Measurements from ENCODE around the gene RNASEH1. TPM values are rescaled to one million over a fixed set of nuclear protein-coding genes. Genes with fewer than 3 reads are reported as not detected.

Gene RNASEH1
- total RNA-seq, 1 experiment from 2014 or later = 38.2 TPM

DNA sequence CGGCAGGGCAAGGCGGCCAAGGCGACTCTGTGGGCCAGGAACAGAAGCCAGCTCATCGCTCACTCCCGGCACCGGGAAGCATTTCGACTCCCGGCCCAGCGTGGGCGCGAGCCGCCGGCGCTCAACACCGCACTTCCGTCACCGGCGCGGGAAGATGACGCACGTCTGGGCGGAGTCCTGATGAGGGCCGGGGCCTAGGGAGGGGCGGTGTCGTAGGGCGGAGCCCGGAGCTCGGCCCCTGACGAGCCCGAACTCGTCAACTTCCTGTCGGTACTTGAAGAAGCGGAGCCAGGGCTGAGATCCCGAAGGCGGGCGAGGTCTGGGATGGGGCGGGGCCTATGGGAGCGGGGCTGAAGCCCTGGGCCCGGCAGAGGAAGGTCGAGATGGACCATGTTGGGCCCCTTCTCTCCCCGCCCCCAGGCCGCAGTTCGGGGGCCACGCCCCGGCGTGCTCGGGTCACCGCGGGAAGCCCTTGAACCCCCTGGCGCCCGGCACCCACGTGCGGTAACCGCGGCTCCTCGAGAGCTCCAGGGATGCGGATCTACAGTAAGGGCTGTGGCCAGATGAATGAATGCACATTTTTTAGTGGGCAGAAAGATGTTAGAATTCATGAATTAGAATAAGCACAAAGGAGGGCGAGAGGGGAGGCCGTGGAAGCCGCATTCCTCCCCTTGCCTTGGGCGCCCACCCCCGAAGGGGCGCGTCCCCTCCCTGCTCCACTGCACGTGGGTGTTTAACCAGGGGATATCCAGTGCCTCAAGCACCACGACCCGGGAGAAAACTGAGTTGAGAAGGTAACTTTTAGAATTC lies at the start of gene RNASEH1 (continued):
- TF ChIP-seq RAD21 (IDR thresholded peaks at IDR 0.05; ENCODE audit: low read depth) (no peak), MAX (IDR thresholded peaks at IDR 0.05) (peak; percentile 94), POLR2A (IDR thresholded peaks at IDR 0.05; ENCODE audit: borderline replicate concordance, extremely low read depth, insufficient read depth, insufficient read length) (no peak)
- TF ChIP-seq, protein P1, sequence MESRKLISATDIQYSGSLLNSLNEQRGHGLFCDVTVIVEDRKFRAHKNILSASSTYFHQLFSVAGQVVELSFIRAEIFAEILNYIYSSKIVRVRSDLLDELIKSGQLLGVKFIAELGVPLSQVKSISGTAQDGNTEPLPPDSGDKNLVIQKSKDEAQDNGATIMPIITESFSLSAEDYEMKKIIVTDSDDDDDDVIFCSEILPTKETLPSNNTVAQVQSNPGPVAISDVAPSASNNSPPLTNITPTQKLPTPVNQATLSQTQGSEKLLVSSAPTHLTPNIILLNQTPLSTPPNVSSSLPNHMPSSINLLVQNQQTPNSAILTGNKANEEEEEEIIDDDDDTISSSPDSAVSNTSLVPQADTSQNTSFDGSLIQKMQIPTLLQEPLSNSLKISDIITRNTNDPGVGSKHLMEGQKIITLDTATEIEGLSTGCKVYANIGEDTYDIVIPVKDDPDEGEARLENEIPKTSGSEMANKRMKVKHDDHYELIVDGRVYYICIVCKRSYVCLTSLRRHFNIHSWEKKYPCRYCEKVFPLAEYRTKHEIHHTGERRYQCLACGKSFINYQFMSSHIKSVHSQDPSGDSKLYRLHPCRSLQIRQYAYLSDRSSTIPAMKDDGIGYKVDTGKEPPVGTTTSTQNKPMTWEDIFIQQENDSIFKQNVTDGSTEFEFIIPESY (IDR thresholded peaks at IDR 0.05; ENCODE audit: extremely low read depth, insufficient replicate concordance, low read length) = no peak

GRCh38 chr2:3606370-3607201 lies 48.5 kb upstream of the RNASEH1 start:
- Histone ChIP-seq H3K9me3 (ENCODE audit: control insufficient read depth in 1 of 2, insufficient read depth in 1 of 2, low read depth in 1 of 2, low read length in 2 of 2) (no peaks in the 10 kb centered on the region), H3K79me2 (ENCODE audit: insufficient read depth, low read length) (no peaks in the 10 kb centered on the region), H3K27me3 (ENCODE audit: insufficient read depth, low read length) (no peaks in the 10 kb centered on the region), H3K4me3 (replicated peaks in 1 of 2; ENCODE audit: low read depth in 1 of 2, low read length in 2 of 2) (no peak overlapping the region), H3K27ac (ENCODE audit: low read depth, low read length) (peak overlapping the region; percentile 86; the same call in 1 of the 2 replicates), H3K9me2 (ENCODE audit: insufficient read depth) (no peaks in the 10 kb centered on the region), H2AFZ (ENCODE audit: low read depth, low read length, poor library complexity, severe bottlenecking) (no peak overlapping the region), H3K4me1 (ENCODE audit: control insufficient read depth in 1 of 2, insufficient read depth in 2 of 2, low read length in 2 of 2) (peaks cover 12 to 19% of the 10 kb centered on the region in 2 experiments), H4K20me1 (ENCODE audit: insufficient read depth) (no peaks in the 10 kb centered on the region), H3K4me2 (ENCODE audit: low read length) (no peak overlapping the region), H3K9ac (ENCODE audit: low read length) (no peak overlapping the region), H3K36me3 (ENCODE audit: control insufficient read depth in 1 of 2, insufficient read depth in 2 of 2, low read length in 2 of 2) (no peaks in the 10 kb centered on the region)
- intact Hi-C loops (cut with micrococcal nuclease) = no loop called here
- CTCF ChIA-PET = no interaction called here
- BruUV-seq (replicated peaks) = no TSS peak
- DNase-seq (ENCODE audit: low read depth, low spot score) (no peak), ATAC-seq (no peak)
- TF ChIP-seq REST (IDR thresholded peaks at IDR 0.05; ENCODE audit: low read depth) (no peak), TCF7L2 (IDR thresholded peaks at IDR 0.05; ENCODE audit: borderline replicate concordance, extremely low read depth, insufficient read depth, insufficient read length) (no peak), JUND (IDR thresholded peaks at IDR 0.05) (no peak), POLR2AphosphoS5 (IDR thresholded peaks at IDR 0.05; ENCODE audit: low read depth, low read length) (no peak), CEBPB (IDR thresholded peaks at IDR 0.05; ENCODE audit: low read depth) (no peak), EZH2phosphoT487 (IDR thresholded peaks at IDR 0.05; ENCODE audit: borderline replicate concordance) (no peak), SIN3A (IDR thresholded peaks at IDR 0.05; ENCODE audit: low read depth) (no peak), EGR1 (IDR thresholded peaks at IDR 0.05; ENCODE audit: low read depth) (no peak), CBX3 (IDR thresholded peaks at IDR 0.05; ENCODE audit: low read depth) (no peak), POLR2A (IDR thresholded peaks at IDR 0.05; ENCODE audit: borderline replicate concordance, extremely low read depth, insufficient read depth, insufficient read length) (no peak)
- TF ChIP-seq, protein P1 (IDR thresholded peaks at IDR 0.05; ENCODE audit: extremely low read depth, insufficient replicate concordance, low read length) = no peak
- POLR2A ChIA-PET = no interaction called here
- RAD21 ChIA-PET (ENCODE audit: low non-redundant PET in 1 of 2, low total read pairs in 2 of 2, uncharacterized antibody in 2 of 2, unreplicated experiment in 2 of 2) = no interaction called here
